HT-29 (cell line): ENCODE results near the gene RALGPS1. TPM values are rescaled to one million over a fixed set of nuclear protein-coding genes. Genes with fewer than 3 reads are reported as not detected.
"Not testable (repeated sequence)": the region's sequence is repeated elsewhere in the genome, so short reads cannot be mapped to it uniquely, and the experiment has no call there.

Source experiments
- DNase-seq: peaks from one replicate; pipeline ENCODE4 v3.0.0-alpha.2; 2015; ENCODE audit warnings: low spot score
- total RNA-seq: library from RNA; depleted of rRNA; stranded (reverse); fragments of >200 nt; shearing (Covaris generic); gene quantifications from 2 replicates; pipeline ENCODE4 v1.2.3, GENCODE V29; 2014

Gene RALGPS1
- total RNA-seq, 1 experiment from 2014 or later, result 12.4 TPM

DNA sequence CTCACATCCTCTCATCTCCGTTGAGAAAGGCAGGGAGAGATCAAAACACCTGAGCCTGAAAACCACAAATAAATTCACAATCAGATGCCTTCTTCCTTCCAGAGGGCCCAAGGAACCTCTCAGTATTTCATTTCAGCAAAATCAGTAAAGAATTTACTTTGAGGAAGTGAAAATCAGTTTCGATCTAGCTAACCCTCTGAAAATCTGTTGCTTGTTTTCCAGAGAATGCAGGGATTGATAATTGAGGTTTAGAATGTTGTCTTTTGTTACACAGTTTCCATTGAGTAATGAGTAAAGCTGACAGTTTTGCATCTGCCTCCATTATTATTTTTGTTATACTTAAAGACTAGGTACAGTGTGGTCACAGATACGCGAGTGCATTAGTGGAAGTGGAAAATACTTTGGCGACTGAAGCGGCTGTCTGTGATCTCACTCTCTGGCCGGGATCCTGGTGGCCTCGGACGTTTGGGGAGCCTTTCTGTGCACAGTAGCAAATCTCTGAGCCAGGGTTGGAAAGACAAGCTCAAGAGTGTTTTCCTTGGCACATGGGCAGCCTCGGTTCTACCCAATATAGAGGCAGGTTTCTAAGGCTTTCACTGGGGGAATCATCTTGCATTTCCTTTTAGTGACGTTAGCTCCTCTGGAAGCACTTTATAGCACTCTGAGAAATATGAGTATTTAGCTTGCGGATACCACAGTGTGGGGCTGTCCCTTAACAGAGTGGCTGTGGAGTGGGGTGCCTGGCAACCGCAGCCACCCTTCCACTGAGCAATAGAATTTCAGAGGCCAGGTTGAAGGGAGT lies 240.0 kb downstream of the RALGPS1 start:
- DNase-seq, result no peak

DNA sequence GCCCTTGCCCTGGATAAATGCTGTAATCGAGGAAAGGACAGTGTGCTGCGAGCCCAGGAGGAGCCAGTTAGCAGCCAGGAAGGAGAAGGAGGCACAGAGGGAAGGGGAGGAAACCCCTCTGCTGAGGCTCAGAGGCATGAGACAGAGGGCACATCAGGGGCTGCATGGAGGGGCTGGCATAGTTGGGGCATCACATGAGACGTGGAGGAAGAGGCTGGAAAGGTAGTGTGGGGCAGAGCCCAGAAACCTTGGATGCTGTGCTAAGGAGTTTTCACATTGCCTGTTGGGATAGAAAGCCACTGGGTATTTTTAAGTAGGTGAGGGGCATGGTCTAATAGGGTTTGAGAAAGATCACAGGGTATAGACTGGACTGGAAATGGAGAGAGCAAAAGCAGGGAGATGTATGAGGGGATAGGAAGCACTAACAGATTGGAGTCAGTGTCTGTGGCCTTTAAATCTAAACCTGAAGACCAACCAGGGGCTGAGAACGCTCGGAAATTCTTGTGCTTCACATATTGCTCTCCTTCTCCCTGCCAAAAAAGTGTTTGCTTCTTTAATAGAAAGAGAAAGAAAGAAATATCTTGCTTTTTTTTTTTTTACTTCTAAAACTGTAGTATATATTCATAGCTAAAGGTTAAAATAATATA lies 240.9 kb downstream of the RALGPS1 start:
- no peak for DNase-seq

DNA sequence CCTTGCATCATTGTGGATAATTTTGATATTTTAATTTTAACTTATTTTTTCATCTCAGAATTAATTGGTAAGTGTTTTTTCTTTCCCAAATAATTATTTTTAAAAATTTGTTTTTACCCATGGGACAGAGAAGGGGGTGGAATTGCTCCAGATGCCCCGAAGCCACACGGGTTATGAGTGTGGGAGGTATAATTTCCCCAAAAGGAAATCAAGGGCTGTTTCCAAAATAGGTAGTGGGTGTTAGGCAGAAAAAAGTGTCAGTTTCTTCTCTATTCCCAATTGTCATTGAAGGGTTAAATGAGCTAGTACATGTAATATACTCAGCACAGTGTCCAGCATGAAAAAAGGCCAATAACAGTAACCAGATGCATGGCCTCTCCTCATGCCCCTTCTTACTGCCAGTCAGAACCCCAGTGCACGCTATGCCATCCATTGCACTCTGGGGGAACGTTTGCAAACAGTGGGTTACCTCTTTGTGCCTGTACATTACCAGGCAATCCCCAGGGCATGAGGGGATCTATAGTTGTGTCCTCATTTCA lies 244.3 kb downstream of the RALGPS1 start:
- no peak for DNase-seq

DNA sequence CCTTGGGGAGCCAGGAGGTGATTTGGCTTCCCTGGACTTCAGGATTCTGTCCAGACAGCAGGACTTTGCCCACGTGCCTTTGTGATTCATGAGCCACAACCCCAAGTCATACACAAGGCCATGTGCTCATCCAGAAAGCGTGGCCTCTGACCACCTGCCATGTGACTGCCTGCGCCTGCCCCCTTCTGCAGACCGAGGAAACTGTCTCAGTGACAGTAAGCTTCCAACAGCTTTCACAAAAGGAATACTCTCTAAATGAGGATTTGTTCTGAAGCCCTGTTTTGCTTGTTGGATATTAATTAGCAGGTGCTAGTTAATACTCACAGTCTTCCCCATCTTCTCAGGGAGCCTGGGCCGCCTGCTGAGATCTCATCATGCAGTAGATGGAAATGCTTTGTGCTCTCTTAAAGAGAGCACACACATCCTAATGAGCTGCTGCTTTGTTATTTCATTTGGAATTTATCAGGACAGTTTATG lies 244.8 kb downstream of the RALGPS1 start:
- DNase-seq, result peak; percentile 56

DNA sequence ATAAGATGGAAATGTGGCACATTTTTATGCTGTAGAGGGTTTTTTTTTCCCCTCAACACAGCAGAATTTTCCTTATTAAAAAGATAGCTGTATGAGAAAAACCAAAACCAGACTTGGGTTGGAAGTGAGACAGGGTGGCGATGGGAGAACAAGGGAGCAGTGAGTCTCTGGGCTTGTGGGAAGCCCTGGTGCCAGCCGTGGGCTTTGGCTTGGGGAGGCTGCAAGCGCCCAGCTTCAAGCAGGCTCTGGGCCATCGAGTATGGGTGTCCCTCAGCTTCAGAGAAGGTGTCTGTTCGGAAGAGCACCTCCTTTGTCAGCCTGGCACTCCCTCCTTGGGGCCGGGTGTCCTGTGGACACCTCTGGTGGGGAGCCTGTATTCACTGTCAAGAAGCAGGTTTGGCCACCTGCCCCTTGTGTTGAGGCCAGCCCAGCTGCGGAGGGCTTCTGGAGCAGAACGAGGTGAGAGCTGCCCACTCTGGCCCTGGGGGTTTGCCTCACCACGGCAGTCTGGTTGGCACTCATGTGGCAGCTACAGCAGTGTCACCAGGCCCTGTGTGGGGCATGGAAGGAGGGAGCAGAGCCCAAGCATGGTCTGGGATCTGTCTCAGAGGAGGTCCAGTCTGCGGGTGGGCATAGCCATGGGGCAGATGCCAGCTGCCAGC lies 245.5 kb downstream of the RALGPS1 start:
- no peak for DNase-seq

DNA sequence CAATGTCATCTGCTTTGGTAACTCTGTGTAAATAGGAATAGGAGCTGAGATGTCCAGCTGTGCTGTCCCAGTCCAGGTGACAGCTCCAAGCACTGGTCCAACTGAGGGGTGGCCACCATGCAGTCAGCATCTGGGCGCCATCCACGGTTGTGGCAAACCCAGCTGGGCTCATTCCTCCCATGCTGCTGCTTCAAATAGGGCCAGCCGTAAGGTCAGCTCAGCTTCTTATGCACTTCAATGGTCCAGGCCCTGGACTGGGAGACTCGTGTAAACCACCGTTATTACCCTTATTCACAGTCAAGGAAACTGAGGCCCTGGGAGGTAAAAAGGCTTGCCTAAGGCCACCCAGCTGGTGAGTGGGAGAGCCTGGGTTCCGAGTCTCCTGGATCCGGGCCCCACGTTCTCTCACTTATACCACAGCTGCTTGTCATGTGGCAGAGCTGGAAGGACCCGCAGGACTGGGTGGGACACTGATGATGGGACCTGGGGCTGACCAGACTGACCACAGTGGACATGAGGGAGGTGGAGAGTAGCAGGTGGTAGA lies 246.6 kb downstream of the RALGPS1 start:
- DNase-seq, result no peak

DNA sequence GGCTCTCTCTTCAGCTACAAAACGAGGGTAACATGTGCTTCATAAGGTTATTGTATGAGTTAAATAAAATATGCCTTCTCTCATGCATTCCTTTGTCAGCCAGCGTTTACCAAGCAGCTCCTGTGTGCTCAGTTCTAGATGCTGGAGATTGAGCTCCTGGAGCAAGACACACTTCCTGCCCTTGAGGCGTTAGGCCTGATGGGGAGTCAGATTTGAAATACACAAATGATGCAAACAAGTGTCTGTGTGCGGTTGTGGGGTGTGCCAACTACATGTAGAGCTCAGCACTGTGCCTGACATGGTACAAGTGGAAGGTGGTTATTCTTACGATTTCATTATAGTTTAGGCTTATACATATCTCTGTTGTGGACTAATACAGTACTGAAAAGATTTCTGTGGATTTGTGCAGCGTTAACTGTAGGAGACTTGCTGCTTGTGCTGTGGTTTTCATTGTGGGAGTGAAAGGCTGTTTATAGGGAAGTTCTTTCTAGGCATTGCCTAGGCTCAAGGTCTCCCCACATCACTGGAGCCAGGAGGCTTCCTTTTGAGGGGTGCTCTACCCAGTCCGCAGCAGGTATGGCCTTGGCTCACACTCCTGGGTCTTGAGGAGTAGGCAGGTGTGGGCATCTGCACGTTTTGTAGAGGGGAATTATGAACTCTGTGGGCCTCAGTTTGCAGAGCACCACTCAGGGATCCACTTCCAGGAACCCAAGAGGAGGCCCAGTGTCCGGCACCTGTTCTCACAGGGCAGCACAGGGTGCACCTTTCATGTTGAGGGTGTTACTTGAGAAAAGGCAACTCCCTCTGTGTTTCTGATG lies 247.7 kb downstream of the RALGPS1 start:
- no peak for DNase-seq

DNA sequence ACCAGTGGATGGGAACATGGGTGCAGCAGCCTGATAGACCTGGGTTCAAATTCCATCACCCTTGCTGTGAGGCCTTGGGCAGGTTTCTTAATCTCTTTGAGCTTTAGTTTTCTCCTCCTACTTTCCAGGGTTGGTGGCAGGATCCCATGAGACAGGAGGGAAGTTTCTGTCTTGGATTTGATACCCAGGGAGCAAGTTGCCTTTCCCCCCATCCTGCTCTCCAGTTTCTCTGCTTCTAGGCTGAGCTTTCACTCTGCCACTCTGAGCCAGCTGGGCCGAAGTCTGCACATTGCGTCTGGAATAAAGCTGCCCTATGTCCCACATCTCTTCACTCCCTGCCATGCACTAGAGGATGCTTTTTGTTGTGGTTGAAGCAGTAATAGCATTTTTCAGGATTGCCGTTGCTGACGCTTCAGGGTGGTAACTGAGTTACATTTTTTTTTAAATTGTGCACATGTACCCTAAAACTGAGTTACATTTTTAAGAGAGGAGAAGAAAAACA lies 248.3 kb downstream of the RALGPS1 start:
- no peak for DNase-seq

DNA sequence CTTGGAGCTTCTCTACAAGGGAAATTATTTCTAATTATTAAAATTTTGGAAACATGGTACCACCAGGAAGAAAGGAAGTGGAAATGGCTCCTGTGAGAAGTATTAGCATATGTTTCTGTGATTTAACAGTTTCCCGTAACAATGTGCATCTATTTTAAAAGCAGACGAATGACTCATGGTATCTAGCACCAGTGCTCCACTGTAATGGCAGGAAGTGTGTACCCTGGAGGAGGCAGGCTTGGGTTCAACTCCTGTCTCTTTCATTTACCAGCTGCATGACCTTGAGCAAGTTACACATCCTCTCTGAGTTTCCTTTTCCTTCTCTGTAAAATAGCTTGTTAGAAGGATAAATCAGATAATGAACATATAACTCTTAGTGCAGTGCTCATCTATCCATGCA lies 248.8 kb downstream of the RALGPS1 start:
- no peak for DNase-seq

DNA sequence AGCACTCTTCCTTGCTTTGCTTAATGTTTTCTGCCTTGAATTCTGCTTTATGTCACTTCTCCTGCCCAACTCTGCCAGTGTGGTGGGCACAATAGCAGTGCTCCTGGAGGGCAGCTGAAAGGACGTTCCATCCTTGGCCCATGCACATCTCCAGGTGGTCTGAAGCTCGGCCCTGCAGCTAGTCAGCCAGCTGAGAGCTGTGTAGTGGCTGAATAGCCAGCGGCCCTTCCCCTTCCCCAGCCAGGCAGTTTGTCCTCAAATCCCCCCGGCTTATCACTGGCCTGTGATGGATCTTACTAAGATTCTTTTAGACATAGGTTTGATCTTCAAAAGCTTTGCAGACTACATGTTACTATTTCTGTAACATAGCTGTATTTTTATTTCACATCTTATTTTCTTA lies 250.5 kb downstream of the RALGPS1 start:
- no peak for DNase-seq

DNA sequence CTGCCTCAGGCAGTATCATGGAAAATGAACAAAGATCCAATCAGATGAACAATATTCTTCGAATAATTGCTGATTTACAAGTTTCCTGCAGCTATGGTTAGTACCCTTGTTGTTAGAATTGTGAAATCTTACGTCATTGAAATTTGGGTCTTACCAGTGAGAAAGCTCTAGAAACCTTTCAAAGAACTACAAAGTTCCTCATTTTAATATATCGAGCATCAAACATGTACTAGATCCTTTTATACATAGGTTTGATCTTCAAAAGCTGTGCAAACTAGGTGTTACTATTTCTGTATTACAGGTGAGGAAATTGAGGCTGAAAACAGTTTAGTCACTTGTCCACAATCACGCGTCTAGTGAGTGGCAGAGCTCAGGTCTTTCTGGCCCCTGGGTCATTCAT lies 251.5 kb downstream of the RALGPS1 start:
- no peak for DNase-seq

DNA sequence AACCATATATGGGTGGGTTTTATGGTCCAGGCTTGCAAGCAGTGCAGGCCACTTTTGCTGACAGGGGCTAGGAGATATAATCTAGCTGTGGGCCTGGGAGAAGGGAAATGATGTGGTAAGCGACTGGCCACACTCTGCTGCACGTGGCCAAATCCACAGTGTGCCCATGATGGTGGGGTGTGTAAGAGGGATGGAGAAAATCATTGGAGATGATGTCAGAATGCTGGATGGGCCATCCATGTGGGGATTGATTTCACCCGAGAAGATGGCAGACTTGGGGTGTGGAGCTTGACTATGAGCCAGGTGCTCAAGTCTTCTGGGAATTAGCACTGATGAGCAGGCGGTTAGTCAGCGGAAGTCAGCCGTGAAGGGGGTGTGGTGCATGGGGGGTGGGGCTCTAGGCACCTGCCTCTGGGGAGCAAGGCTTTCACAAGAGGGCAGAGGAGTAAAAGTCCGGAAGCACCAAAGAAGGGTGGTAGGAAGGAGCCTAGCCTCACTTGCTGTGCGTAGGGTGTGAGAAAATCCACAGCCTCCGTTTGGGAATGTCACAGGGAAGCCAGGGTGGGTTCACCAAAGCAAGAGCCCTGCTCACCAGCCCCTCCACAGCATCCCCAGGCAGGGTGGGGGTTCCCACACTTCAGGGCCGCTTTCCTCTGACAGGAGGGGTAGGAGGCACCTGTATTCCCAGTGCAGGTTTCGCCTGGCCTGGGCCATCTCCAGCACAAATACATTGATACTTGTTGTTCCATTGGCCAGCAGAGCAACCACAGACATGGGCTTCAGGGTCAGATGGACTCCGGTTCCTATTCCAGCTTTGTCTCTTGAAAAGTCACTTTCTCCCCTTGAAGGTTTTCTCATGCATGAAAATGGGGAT lies 252.3 kb downstream of the RALGPS1 start:
- no peak for DNase-seq

DNA sequence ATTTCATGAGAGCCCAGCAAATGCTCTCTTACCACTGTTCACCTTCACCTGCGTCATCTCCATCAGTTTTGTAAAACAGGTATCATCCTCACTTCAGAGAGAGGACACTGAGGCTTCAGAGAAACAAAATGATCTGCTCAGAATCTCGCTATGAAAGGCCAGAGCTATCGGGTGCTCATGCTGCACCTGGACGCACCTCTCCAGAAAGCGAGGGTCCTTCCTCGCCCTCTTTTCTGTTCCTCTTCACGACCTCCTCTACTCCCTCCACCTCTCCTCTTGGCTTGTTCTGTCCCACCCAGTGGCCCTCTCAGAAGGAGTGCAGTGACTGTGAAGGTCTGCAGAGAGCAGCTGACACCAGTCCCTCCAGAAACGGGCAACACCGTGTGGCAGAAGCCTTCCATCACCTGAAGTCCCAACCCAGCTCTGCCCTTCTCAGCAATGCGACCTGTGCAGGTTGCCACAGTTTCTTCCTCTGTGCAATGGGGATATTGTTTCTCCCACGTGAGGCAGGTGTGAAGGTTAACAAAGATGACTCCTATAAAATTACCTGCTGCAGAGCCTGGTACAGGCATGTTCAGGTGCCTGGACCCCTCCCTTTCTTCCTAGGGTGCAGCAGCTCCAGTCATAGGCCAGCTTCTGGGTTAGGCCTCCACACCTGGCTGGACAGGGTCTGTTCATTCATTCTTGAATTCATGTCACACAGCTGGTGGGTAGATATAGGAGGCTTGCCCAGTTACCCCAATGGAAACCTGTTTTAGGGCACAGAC lies 253.2 kb downstream of the RALGPS1 start:
- DNase-seq, result no peak

DNA sequence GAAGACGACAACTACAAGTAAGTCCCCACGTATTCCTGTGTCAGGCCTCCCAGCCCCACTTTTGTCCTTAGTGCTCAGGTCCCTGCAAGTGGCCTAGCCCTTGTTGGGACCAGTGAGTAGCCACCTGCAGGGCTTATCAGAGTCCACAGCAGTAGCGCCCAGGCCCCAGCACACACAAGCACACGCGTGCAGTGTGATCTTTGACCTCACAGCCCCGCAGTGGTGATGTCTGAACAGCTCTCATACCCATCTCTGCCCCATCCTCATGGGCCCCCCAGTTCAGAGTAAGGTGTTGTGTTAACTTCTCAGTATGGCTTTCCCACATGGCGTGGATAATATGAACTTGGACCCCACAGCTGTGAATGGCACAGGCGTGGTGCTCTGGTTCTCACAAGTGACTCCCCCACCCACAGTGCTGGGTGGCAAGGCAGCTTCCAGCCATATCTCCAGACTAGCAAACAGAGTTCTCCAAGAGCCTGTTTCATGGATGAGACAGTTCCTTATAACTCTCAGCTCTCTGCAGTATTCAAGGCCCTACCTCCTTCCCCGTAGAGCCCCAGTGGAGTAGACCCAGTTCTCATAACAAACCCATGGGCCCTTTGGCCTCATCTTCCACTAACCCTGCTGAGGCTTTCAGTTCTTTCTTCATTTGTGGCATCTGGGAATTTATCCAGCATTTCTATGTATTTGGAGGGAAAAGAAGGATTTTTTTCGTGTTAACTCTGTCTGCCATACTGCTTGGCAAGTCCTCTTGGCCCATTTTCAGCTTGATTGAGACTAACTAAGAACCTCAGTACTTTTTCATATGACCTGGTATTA lies 254.4 kb downstream of the RALGPS1 start:
- no peak for DNase-seq

DNA sequence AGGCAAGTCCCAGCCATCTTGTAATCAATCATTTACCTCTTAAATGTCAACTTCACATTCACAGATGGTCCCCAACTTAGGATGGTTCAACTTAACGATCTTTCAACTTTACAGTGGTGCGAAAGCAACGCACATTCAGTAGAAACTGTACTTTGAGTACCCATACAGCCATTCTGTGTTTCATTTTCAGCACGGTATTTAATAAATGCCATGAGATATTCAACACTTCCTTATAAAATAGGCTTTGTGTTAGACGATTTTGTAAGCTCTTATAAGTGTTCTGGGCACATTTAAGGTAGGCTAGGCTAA lies 254.9 kb downstream of the RALGPS1 start:
- no peak for DNase-seq

DNA sequence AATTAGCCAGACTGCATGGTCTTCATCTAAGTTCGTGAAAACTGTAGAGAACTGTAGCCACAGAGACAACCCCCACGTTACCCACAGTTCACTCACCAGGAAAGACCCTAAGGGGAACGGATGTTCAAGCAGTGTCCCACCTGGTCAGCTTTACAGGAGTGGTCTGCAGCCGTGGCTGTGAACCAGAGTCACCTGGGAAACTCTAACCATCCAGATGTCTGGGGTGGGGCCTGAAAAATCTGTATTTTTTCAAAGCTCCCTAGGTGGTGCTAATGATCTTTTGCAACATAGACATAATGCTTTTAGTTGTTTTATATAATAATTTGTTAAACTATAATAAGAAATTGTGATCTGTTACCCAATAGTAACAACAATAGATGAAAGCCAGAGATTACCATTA lies 255.5 kb downstream of the RALGPS1 start:
- no peak for DNase-seq

DNA sequence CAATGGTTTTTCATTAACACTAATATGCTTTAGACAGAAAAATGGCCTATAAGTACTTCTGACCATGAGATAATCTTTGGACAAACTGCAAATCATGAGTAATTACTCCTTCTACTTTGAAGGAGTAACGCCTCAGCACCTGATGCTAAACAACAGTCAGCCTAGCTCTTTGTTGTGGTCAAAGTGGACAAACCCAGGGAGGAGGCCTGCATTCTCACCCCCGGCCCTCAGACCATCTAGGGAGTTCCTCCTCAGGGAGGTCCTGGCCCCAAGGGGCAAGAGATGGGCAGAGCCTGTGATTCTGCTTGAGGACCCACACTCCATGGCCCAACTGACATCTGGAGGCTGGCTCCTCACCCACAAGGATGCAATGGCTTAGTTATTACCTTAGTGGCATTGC lies 256.1 kb downstream of the RALGPS1 start:
- DNase-seq, result no peak

DNA sequence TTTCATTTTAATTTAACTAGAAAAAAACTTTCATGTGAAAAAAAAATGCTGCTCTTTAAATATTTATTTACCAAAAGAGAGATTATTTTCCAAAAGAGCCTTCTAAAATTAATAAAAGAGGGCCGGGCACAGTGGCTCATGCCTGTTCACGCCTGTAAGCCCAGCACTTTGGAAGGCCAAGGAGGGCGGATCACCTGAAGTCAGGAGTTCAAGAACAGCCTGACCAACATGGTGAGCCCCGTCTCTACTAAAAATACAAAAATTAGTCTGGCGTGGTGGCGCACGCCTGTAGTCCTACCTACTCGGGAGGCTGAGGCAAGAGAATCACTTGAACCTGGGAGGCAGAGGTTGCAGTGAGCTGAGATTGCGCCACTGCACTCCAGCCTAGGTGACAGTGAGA lies 256.8 kb downstream of the RALGPS1 start:
- not testable (repeated sequence) for DNase-seq
